C4-2B (cell line): ENCODE results near the gene CCDC186.

Experiments used
- CTCF ChIP-seq: fragments of 450-650 bp; conservative IDR thresholded peaks from 2 replicates; pipeline ENCODE4 v1.5.1; 2017; ENCODE audit warnings: mild to moderate bottlenecking
- ZFX ChIP-seq: fragments of 450-650 bp; IDR thresholded peaks from 2 replicates; pipeline ENCODE4 v1.6.1; 2017

GRCh38 chr10:114071178-114071577, 102.8 kb downstream of the CCDC186 start:
- TF ChIP-seq CTCF, result no peak
- no peak for TF ChIP-seq ZFX
